ENCODE measurements around the gene EFHC1.
A peak's percentile ranks its signal among the peaks of the same experiment; 100 is the strongest.

Gene EFHC1

GRCh38 chr6:52544602-52545405 lies 124.7 kb downstream of the EFHC1 start:
- DNase-seq, result no peak

- no peak for DNase-seq
Measured at GRCh38 chr6:52545406-52546119, 125.4 kb downstream of the EFHC1 start.

- DNase-seq, result no peak
Measured at GRCh38 chr6:52546192-52546591, 126.0 kb downstream of the EFHC1 start.

GRCh38 chr6:52546678-52547077 lies 126.5 kb downstream of the EFHC1 start:
- DNase-seq, result no peak

- DNase-seq, result no peak
Measured at GRCh38 chr6:52547647-52548352, 127.7 kb downstream of the EFHC1 start.

- no peak for DNase-seq
Measured at GRCh38 chr6:52548353-52548713, 128.2 kb downstream of the EFHC1 start.

- no peak for DNase-seq
Measured at GRCh38 chr6:52548999-52549398, 128.9 kb downstream of the EFHC1 start.

- DNase-seq, result no peak
Measured at GRCh38 chr6:52549428-52549827, 129.3 kb downstream of the EFHC1 start.

GRCh38 chr6:52550014-52550575 lies 130.0 kb downstream of the EFHC1 start:
- no peak for DNase-seq

- no peak for DNase-seq
Measured at GRCh38 chr6:52550870-52551269, 130.7 kb downstream of the EFHC1 start.

GRCh38 chr6:52551483-52552277 lies 131.5 kb downstream of the EFHC1 start:
- DNase-seq, result peak; percentile 11 to 85

- no peak for DNase-seq
Measured at GRCh38 chr6:52552278-52552643, 132.1 kb downstream of the EFHC1 start.

GRCh38 chr6:52553158-52553557 lies 133.0 kb downstream of the EFHC1 start:
- DNase-seq, result no peak

GRCh38 chr6:52553719-52554118 lies 133.6 kb downstream of the EFHC1 start:
- no peak for DNase-seq

- no peak for DNase-seq
Measured at GRCh38 chr6:52554684-52555280, 134.6 kb downstream of the EFHC1 start.

- DNase-seq, result no peak
Measured at GRCh38 chr6:52555518-52556233, 135.5 kb downstream of the EFHC1 start.

- no peak for DNase-seq
Measured at GRCh38 chr6:52557389-52558265, 137.5 kb downstream of the EFHC1 start.

GRCh38 chr6:52558266-52559000 lies 138.3 kb downstream of the EFHC1 start:
- no peak for DNase-seq

GRCh38 chr6:52560462-52560861 lies 140.3 kb downstream of the EFHC1 start:
- no peak for DNase-seq

GRCh38 chr6:52562911-52563310 lies 142.8 kb downstream of the EFHC1 start:
- DNase-seq, result no peak

Measured in SW 1271 (cell line).